ENCODE measurements around the gene DNMT3A. TPM values are rescaled to one million over a fixed set of nuclear protein-coding genes. Genes with fewer than 3 reads are reported as not detected.
A peak's percentile ranks its signal among the peaks of the same experiment; 100 is the strongest.

The DNMT3A gene
- total and polyA plus RNA-seq, 8 donors, result 3.4 to 47.4 (median 15.8) TPM

DNA sequence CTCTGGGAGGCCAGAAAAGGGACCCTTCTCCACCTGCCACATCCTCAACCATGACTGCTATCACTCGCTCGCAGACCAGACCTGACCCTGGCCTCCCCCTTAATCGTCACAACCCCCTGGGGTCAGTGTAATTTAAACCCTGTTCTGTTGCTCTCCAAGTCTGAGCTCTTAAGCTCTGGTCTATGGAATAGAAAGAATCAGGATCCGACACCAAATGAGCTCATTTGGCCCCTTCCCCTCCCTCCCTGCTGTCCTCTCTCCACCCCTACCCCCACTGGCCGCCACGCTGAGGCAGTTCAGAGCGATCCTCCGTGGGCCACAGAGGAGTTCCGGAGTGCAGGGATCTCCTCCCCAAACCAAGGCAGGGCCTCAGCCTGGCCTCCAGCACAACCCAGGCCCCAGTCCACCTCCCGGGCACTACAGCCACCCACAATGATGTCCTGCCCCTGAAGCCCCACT is 5.3 kb downstream of the DNMT3A start:
- Histone ChIP-seq H3K4me3 (no peak overlapping the region), H3K9me3 (no peaks in the 10 kb centered on the region), H3K36me3 (no peaks in the 10 kb centered on the region), H3K27ac (peak overlapping the region in 2 of 5 donors; percentile 6 to 16), H3K27me3 (no peaks in the 10 kb centered on the region), H3K4me1 (peaks cover 33 to 92% (median 59%) of the 10 kb centered on the region in 4 donors)
- WGBS, 5 donors, result 58 to 83% (median 76%) methylated on average over 10 of the region's 10 CpGs
- DNase-seq, result no peak
- TF ChIP-seq POLR2A (IDR thresholded peaks at IDR 0.05), result no peak
- TF ChIP-seq EP300 (IDR thresholded peaks at IDR 0.05), result no peak
- TF ChIP-seq, protein P1, sequence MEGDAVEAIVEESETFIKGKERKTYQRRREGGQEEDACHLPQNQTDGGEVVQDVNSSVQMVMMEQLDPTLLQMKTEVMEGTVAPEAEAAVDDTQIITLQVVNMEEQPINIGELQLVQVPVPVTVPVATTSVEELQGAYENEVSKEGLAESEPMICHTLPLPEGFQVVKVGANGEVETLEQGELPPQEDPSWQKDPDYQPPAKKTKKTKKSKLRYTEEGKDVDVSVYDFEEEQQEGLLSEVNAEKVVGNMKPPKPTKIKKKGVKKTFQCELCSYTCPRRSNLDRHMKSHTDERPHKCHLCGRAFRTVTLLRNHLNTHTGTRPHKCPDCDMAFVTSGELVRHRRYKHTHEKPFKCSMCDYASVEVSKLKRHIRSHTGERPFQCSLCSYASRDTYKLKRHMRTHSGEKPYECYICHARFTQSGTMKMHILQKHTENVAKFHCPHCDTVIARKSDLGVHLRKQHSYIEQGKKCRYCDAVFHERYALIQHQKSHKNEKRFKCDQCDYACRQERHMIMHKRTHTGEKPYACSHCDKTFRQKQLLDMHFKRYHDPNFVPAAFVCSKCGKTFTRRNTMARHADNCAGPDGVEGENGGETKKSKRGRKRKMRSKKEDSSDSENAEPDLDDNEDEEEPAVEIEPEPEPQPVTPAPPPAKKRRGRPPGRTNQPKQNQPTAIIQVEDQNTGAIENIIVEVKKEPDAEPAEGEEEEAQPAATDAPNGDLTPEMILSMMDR (IDR thresholded peaks at IDR 0.05), result no peak
- TF ChIP-seq POLR2AphosphoS5 (IDR thresholded peaks at IDR 0.05), result no peak
- intact Hi-C loops (cut with DNase I; ENCODE audit: low total_unique reads), result no loop called here

- no peaks in the 10 kb centered on the region for H3K36me3 ChIP-seq
- TF ChIP-seq POLR2AphosphoS5 (IDR thresholded peaks at IDR 0.05) (no peak), POLR2A (IDR thresholded peaks at IDR 0.05) (no peak), EP300 (IDR thresholded peaks at IDR 0.05) (no peak)
- TF ChIP-seq, protein P1 (IDR thresholded peaks at IDR 0.05), result no peak
- DNase-seq, result no peak
- H3K4me3 ChIP-seq, result no peak overlapping the region
- WGBS, 5 donors, result 72 to 78% (median 72%) methylated on average over 5 to 6 of the region's 6 CpGs
- peaks cover 33 to 93% (median 61%) of the 10 kb centered on the region in 4 donors for H3K4me1 ChIP-seq
- peak overlapping the region in 2 of 5 donors; percentile 6 to 16 for H3K27ac ChIP-seq
- H3K9me3 ChIP-seq, result no peaks in the 10 kb centered on the region
- intact Hi-C loops (cut with DNase I; ENCODE audit: low total_unique reads), result no loop called here
- no peaks in the 10 kb centered on the region for H3K27me3 ChIP-seq
These were observed 5.8 kb downstream of the DNMT3A start for GRCh38 chr2:25335971-25336370.

DNA sequence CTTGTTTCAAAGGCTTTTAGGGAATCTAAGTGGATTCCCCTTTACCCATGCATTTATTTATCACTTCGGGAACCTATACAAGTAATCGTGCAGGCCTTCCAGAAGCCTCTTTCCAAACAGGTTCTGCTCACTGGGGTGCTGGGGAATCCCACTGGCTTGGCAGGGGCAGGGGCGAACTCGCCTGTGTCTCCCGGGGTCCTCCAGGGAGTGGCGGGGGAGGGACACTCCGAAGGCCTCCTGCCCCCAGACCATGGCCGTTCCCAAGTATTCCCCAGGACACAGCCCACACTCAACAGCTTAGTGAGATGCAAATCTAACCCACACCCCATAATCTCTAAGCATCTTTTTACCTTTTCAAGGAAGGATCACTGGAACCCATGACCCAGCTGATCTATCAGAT is 6.5 kb downstream of the DNMT3A start:
- Histone ChIP-seq H3K9me3 (no peaks in the 10 kb centered on the region), H3K27me3 (no peaks in the 10 kb centered on the region), H3K36me3 (no peaks in the 10 kb centered on the region), H3K27ac (no peak overlapping the region), H3K4me1 (peaks cover 29 to 95% (median 59%) of the 10 kb centered on the region in 4 donors), H3K4me3 (no peak overlapping the region)
- WGBS, 5 donors, result 78 to 87% (median 83%) methylated on average over 8 of the region's 8 CpGs
- TF ChIP-seq, protein P1 (IDR thresholded peaks at IDR 0.05), result no peak
- TF ChIP-seq POLR2AphosphoS5 (IDR thresholded peaks at IDR 0.05), result no peak
- TF ChIP-seq EP300 (IDR thresholded peaks at IDR 0.05), result no peak
- intact Hi-C loops (cut with DNase I; ENCODE audit: low total_unique reads), result no loop called here
- no peak for DNase-seq

DNA sequence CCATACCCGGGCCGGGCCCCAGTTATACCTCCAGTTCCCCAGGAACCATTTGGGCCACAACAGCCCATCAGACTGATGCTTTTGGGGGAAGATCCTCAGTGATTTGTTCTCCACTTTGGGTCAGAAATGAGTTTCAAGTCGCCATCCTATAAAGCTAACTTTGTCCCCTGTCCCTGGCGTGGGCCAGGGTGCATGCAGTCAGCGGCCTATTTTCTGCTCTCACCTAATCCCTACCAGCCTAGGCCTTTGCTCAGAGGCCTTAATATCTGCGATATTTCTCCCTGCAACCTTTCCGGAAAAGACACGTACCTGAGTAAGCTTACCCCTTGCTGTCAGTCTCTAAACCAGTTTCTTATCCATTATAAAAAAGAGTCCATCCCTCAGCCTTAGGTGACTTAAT is 7.2 kb downstream of the DNMT3A start:
- peaks cover 22 to 95% (median 56%) of the 10 kb centered on the region in 4 donors for H3K4me1 ChIP-seq
- intact Hi-C loops (cut with DNase I; ENCODE audit: low total_unique reads), result no loop called here
- TF ChIP-seq, protein P1 (IDR thresholded peaks at IDR 0.05), result no peak
- WGBS, 5 donors, result 74 to 85% (median 80%) methylated on average over 8 of the region's 8 CpGs
- no peaks in the 10 kb centered on the region for H3K9me3 ChIP-seq
- no peaks in the 10 kb centered on the region for H3K27me3 ChIP-seq
- DNase-seq, result no peak
- H3K4me3 ChIP-seq, result no peak overlapping the region
- no peaks in the 10 kb centered on the region for H3K36me3 ChIP-seq
- H3K27ac ChIP-seq, result no peak overlapping the region

All from stomach (tissue), 9 donors.